Liver (tissue), 9 donors: ENCODE measurements around the gene GRIN2A. TPM values are rescaled to one million over a fixed set of nuclear protein-coding genes. Genes with fewer than 3 reads are reported as not detected.

ENCODE experiments used
- DNase-seq: peaks from one replicate; pipeline ENCODE4 v3.0.0-alpha.2; 2017; ENCODE audit warnings: low spot score
- H3K27ac ChIP-seq, 2 donors: one replicate each; pipeline ENCODE4 v1.7.0; 2013; ENCODE audit warnings: inconsistent platforms in 2 of 2, low read length in 2 of 2, control low read depth in 1 of 2, low read depth in 1 of 2, mild to moderate bottlenecking in 1 of 2
- H3K27me3 ChIP-seq, 4 donors: one replicate each; pipeline versions ENCODE4 v1.6.1 to v1.7.0; 2013; ENCODE audit warnings: low read length in 3 of 4, inconsistent platforms in 1 of 4, mild to moderate bottlenecking in 1 of 4, moderate library complexity in 1 of 4; ENCODE audit not compliant: control insufficient read depth in 4 of 4, insufficient read depth in 4 of 4
- H3K36me3 ChIP-seq, 4 donors: one replicate each; pipeline versions ENCODE4 v1.6.1 to v1.7.0; 2013; ENCODE audit warnings: low read length in 3 of 4, mild to moderate bottlenecking in 3 of 4, low read depth in 1 of 4, moderate library complexity in 1 of 4; ENCODE audit not compliant: control insufficient read depth in 4 of 4, insufficient read depth in 3 of 4
- H3K4me1 ChIP-seq, 4 donors: one replicate each; pipeline versions ENCODE4 v1.6.1 to v1.7.0; 2013; ENCODE audit warnings: low read length in 3 of 4, mild to moderate bottlenecking in 3 of 4, moderate library complexity in 1 of 4; ENCODE audit not compliant: control insufficient read depth in 4 of 4, insufficient read depth in 4 of 4
- H3K4me3 ChIP-seq, 3 donors: one replicate each; pipeline versions ENCODE4 v1.6.1 to v1.7.0; 2013; ENCODE audit warnings: low read length in 3 of 3, control low read depth in 1 of 3, low read depth in 1 of 3, mild to moderate bottlenecking in 1 of 3
- H3K9ac ChIP-seq, 2 donors: one replicate each; pipeline ENCODE4 v1.7.0; 2013; ENCODE audit warnings: low read length in 2 of 2, mild to moderate bottlenecking in 2 of 2, moderate library complexity in 2 of 2, control low read depth in 1 of 2, low read depth in 1 of 2
- H3K9me3 ChIP-seq, 4 donors: one replicate each; pipeline versions ENCODE4 v1.6.1 to v1.7.0; 2013; ENCODE audit warnings: low read length in 3 of 4; ENCODE audit not compliant: control insufficient read depth in 4 of 4
- EGR1 ChIP-seq, 2 donors: IDR thresholded peaks; 2 replicates each; pipeline ENCODE4 v1.6.1; 2016 to 2018; ENCODE audit warnings: antibody characterized with exemption in 2 of 2, low read depth in 2 of 2
- FOXA1 ChIP-seq: IDR thresholded peaks from 2 replicates; pipeline ENCODE4 v1.6.1; 2016; ENCODE audit warnings: antibody characterized with exemption
- FOXA2 ChIP-seq: IDR thresholded peaks from 2 replicates; pipeline ENCODE4 v1.6.1; 2016; ENCODE audit warnings: antibody characterized with exemption
- HNF4A ChIP-seq, 2 donors: conservative IDR thresholded peaks; 2 replicates each; pipeline ENCODE4 v1.6.1; 2016; ENCODE audit warnings: antibody characterized with exemption in 2 of 2, mild to moderate bottlenecking in 2 of 2
- HNF4G ChIP-seq: IDR thresholded peaks from 2 replicates; pipeline ENCODE4 v1.6.1; 2016; ENCODE audit warnings: antibody characterized with exemption
- JUND ChIP-seq, 2 donors: IDR thresholded peaks; 2 replicates each; pipeline ENCODE4 v1.6.1; 2016; ENCODE audit warnings: antibody characterized with exemption in 2 of 2
- MAX ChIP-seq: IDR thresholded peaks from 2 replicates; pipeline ENCODE4 v1.6.1; 2016; ENCODE audit warnings: antibody characterized with exemption
- NR2F2 ChIP-seq: IDR thresholded peaks from 2 replicates; pipeline ENCODE4 v1.6.1; 2016; ENCODE audit warnings: antibody characterized with exemption
- RAD21 ChIP-seq, 2 donors: IDR thresholded peaks; 2 replicates each; pipeline ENCODE4 v1.6.1; 2016; ENCODE audit warnings: antibody characterized with exemption in 2 of 2, mild to moderate bottlenecking in 2 of 2
- RXRA ChIP-seq, 2 donors: IDR thresholded peaks; 2 replicates each; pipeline ENCODE4 v1.6.1; 2017 to 2018; ENCODE audit warnings: antibody characterized with exemption in 2 of 2, mild to moderate bottlenecking in 1 of 2
- SP1 ChIP-seq: IDR thresholded peaks from 2 replicates; pipeline ENCODE4 v1.6.1; 2018; ENCODE audit warnings: antibody characterized with exemption, mild to moderate bottlenecking
- TAF1 ChIP-seq: conservative IDR thresholded peaks from 2 replicates; pipeline ENCODE4 v1.6.1; 2016; ENCODE audit warnings: antibody characterized with exemption, mild to moderate bottlenecking
- YY1 ChIP-seq: IDR thresholded peaks from 2 replicates; pipeline ENCODE4 v1.6.1; 2016; ENCODE audit warnings: antibody characterized with exemption, mild to moderate bottlenecking
- ZBTB33 ChIP-seq: IDR thresholded peaks from 2 replicates; pipeline ENCODE4 v1.6.1; 2016; ENCODE audit warnings: antibody characterized with exemption
- WGBS: extraction: QIAGEN DNeasy Blood & Tissue Kit; methylation state at CpG from one replicate; pipeline ENCODE4 v1.1.7; 2013; 5-methylcytosine and 5-hydroxymethylcytosine counted together
- polyA plus RNA-seq, 2 donors: library from polyadenylated mRNA; stranded (reverse) in 1 of 2; unstranded in 1 of 2; fragments of 200-250 nt in 1 of 2; fragments of >200 nt in 1 of 2; fragmentation: Nextera tagmentation in 1 of 2; extraction: Ambion mirVana in 1 of 2; gene quantifications; one replicate each; pipeline versions ENCODE4 v1.2.1 to v1.2.3, GENCODE V29; 2013 to 2015
- total RNA-seq, 2 donors: library from RNA; depleted of rRNA; stranded (reverse); fragments of >200 nt; gene quantifications; one replicate each; pipeline ENCODE4 v1.2.3, GENCODE V29; 2014
- TF ChIP-seq, protein P1 (sequence below): IDR thresholded peaks from 2 replicates; pipeline ENCODE4 v1.6.1; 2016; ENCODE audit warnings: antibody characterized with exemption, mild to moderate bottlenecking
- TF ChIP-seq, protein P2 (sequence below): IDR thresholded peaks from 2 replicates; pipeline ENCODE4 v1.6.1; 2016; ENCODE audit warnings: antibody characterized with exemption
- TF ChIP-seq, protein P3 (sequence below): fragments of 150-350 bp; IDR thresholded peaks from 2 replicates; pipeline ENCODE4 v1.5.1; 2017; ENCODE audit warnings: improper control_type of control experiment, low read depth, low read length; ENCODE audit not compliant: missing input control
- donor health status: healthy.
- donor health status: healthy.
- donor health status: healthy.
- donor health status: healthy.
- donor health status: healthy.

GRIN2A gene
- total RNA-seq: under 1 TPM; under 0.01 to 0.08 TPM
- under 1 TPM in 1 of 2 donors, not detected in 1; 0.07 TPM for polyA plus RNA-seq

GRCh38 chr16:10182222-10183053 lies at the start of gene GRIN2A:
TSS of gene GRIN2A (minus strand) at chr16:10182428. CDS start at chr16:10180411, 2,017 bp downstream.
- DNase-seq: no peak
- H3K36me3 ChIP-seq: no peaks in the 10 kb centered on the region
- H3K9me3 ChIP-seq: no peaks in the 10 kb centered on the region
- H3K9ac ChIP-seq: no peak within 1 kb of the TSS
- TF ChIP-seq ZBTB33 (no peak), FOXA1 (no peak), HNF4A (conservative IDR thresholded peaks at IDR 0.05) (no peak), SP1 (no peak), MAX (no peak), EGR1 (IDR thresholded peaks at IDR 0.05; ENCODE audit: low read depth in 2 of 2) (no peak), RAD21 (IDR thresholded peaks at IDR 0.05) (no peak), NR2F2 (no peak), RXRA (IDR thresholded peaks at IDR 0.05) (no peak), YY1 (no peak)
- TF ChIP-seq, protein P1, sequence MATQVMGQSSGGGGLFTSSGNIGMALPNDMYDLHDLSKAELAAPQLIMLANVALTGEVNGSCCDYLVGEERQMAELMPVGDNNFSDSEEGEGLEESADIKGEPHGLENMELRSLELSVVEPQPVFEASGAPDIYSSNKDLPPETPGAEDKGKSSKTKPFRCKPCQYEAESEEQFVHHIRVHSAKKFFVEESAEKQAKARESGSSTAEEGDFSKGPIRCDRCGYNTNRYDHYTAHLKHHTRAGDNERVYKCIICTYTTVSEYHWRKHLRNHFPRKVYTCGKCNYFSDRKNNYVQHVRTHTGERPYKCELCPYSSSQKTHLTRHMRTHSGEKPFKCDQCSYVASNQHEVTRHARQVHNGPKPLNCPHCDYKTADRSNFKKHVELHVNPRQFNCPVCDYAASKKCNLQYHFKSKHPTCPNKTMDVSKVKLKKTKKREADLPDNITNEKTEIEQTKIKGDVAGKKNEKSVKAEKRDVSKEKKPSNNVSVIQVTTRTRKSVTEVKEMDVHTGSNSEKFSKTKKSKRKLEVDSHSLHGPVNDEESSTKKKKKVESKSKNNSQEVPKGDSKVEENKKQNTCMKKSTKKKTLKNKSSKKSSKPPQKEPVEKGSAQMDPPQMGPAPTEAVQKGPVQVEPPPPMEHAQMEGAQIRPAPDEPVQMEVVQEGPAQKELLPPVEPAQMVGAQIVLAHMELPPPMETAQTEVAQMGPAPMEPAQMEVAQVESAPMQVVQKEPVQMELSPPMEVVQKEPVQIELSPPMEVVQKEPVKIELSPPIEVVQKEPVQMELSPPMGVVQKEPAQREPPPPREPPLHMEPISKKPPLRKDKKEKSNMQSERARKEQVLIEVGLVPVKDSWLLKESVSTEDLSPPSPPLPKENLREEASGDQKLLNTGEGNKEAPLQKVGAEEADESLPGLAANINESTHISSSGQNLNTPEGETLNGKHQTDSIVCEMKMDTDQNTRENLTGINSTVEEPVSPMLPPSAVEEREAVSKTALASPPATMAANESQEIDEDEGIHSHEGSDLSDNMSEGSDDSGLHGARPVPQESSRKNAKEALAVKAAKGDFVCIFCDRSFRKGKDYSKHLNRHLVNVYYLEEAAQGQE: no peak
- peak within 1 kb of the TSS in 2 of 3 donors; percentile 35 to 55 for H3K4me3 ChIP-seq
- peaks cover 4 to 14% (median 7%) of the 10 kb centered on the region in 4 donors for H3K27me3 ChIP-seq
- WGBS: 3% methylated on average over 64 of the region's 64 CpGs
- H3K4me1 ChIP-seq: peaks cover 14 to 29% (median 25%) of the 10 kb centered on the region in 4 donors
- H3K27ac ChIP-seq: no peak within 1 kb of the TSS

DNA sequence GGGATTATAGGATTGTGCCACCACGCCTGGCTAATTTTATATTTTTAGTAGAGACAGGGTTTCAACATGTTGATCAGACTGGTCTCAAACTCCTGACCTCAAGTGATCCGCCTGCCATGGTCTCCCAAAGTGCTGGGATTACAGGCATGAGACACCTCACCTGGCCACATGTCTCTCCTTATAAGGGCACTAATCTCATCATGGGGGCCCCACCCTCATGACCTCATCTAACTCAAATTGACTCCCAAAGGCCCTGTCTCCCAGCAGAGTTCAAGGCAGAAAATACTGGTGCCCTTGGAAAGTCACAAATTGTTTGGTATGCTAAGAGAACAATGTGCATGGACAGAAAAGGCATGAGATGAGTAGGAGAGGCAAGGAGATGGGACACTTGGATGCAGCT lies 49.3 kb upstream of the GRIN2A start:
- no peak for DNase-seq
- H3K36me3 ChIP-seq: no peaks in the 10 kb centered on the region
- H3K9ac ChIP-seq: no peak overlapping the region
- TF ChIP-seq HNF4A (conservative IDR thresholded peaks at IDR 0.05) (no peak), HNF4G (no peak), TAF1 (no peak), YY1 (no peak), RAD21 (IDR thresholded peaks at IDR 0.05) (no peak), ZBTB33 (no peak), JUND (IDR thresholded peaks at IDR 0.05) (no peak), FOXA2 (no peak), NR2F2 (no peak), FOXA1 (no peak)
- TF ChIP-seq, protein P2, sequence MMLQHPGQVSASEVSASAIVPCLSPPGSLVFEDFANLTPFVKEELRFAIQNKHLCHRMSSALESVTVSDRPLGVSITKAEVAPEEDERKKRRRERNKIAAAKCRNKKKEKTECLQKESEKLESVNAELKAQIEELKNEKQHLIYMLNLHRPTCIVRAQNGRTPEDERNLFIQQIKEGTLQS: no peak
- TF ChIP-seq, protein P1: no peak
- TF ChIP-seq, protein P3, sequence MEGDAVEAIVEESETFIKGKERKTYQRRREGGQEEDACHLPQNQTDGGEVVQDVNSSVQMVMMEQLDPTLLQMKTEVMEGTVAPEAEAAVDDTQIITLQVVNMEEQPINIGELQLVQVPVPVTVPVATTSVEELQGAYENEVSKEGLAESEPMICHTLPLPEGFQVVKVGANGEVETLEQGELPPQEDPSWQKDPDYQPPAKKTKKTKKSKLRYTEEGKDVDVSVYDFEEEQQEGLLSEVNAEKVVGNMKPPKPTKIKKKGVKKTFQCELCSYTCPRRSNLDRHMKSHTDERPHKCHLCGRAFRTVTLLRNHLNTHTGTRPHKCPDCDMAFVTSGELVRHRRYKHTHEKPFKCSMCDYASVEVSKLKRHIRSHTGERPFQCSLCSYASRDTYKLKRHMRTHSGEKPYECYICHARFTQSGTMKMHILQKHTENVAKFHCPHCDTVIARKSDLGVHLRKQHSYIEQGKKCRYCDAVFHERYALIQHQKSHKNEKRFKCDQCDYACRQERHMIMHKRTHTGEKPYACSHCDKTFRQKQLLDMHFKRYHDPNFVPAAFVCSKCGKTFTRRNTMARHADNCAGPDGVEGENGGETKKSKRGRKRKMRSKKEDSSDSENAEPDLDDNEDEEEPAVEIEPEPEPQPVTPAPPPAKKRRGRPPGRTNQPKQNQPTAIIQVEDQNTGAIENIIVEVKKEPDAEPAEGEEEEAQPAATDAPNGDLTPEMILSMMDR: no peak
- no peak overlapping the region for H3K27ac ChIP-seq
- H3K4me1 ChIP-seq: no peaks in the 10 kb centered on the region
- peaks cover 0 to 13% (median 9%) of the 10 kb centered on the region in 4 donors for H3K9me3 ChIP-seq
- WGBS: 88% methylated on average over 2 of the region's 2 CpGs
- H3K4me3 ChIP-seq: no peak overlapping the region
- peaks cover 0 to 3% (median 0%) of the 10 kb centered on the region in 4 donors for H3K27me3 ChIP-seq
